PC-3 (cell line): ENCODE measurements around the gene SYT14. TPM values are rescaled to one million over a fixed set of nuclear protein-coding genes. Genes with fewer than 3 reads are reported as not detected.

Experiments used
- ATAC-seq: fragments of 200-7000 bp; cut with Tn5 transposase; 2 replicates; pipeline ENCODE4 v1.9.1; 2020; ENCODE audit warnings: mild to moderate bottlenecking, moderate library complexity
- BruUV-seq: library from RNA; stranded (reverse); fragments of 400-500 nt; replicated peaks from 2 replicates; lab custom pipeline; 2021; lab: Mats Ljungman, UMichigan
- CTCF ChIA-PET: fragments of 300-600 bp; sonication (Branson Sonifier 250); formaldehyde crosslinking; loops from one replicate; lab custom pipeline; 2022; ENCODE audit warnings: antibody characterized with exemption; lab: Charles Lee
- POLR2A ChIA-PET: fragments of 300-600 bp; sonication (Branson Sonifier 250); formaldehyde crosslinking; loops from one replicate; lab custom pipeline; 2022; ENCODE audit warnings: antibody characterized with exemption; ENCODE audit not compliant: unreplicated experiment; lab: Charles Lee
- DNase-seq: peaks from one replicate; pipeline ENCODE4 v3.0.0-alpha.2; 2015
- H2AFZ ChIP-seq: fragments of 300-600 bp; sonication (generic); 2 replicates; pipeline ENCODE4 v1.6.0; 2016; ENCODE audit warnings: antibody characterized with exemption, low read length
- H3F3A ChIP-seq: fragments of 300-600 bp; sonication (generic); one replicate; pipeline ENCODE4 v1.6.0; 2017; ENCODE audit warnings: antibody characterized with exemption, low read length, control low read depth, mild to moderate bottlenecking; ENCODE audit not compliant: unreplicated experiment
- H3K27ac ChIP-seq: fragments of 300-600 bp; sonication (generic); 2 replicates; pipeline ENCODE4 v1.5.1; 2016; ENCODE audit warnings: mild to moderate bottlenecking, low read length
- H3K27me3 ChIP-seq: fragments of 300-600 bp; sonication (generic); 2 replicates; pipeline ENCODE4 v1.6.1; 2016; ENCODE audit warnings: low read length, mixed read lengths
- H3K36me3 ChIP-seq: fragments of 300-600 bp; sonication (generic); 2 replicates; pipeline ENCODE4 v1.6.1; 2016; ENCODE audit warnings: low read depth, mixed run types, low read length, mixed read lengths
- H3K4me1 ChIP-seq: fragments of 300-600 bp; sonication (generic); 2 replicates; pipeline ENCODE4 v1.5.1; 2016; ENCODE audit warnings: low read length; ENCODE audit not compliant: insufficient read depth
- H3K4me2 ChIP-seq: fragments of 300-600 bp; sonication (generic); 2 replicates; pipeline ENCODE4 v1.6.0; 2016; ENCODE audit warnings: low read length
- H3K4me3 ChIP-seq: fragments of 300-600 bp; sonication (generic); 2 replicates; pipeline ENCODE4 v1.5.1; 2016; ENCODE audit warnings: mild to moderate bottlenecking, low read length, mixed read lengths
- H3K79me2 ChIP-seq: fragments of 300-600 bp; sonication (generic); 2 replicates; pipeline ENCODE4 v1.6.1; 2017; ENCODE audit warnings: low read length, mixed read lengths
- H3K9ac ChIP-seq: fragments of 300-600 bp; sonication (generic); 2 replicates; pipeline ENCODE4 v1.6.0; 2016; ENCODE audit warnings: mild to moderate bottlenecking, low read length
- H3K9me2 ChIP-seq: fragments of 300-600 bp; sonication (generic); replicated peaks from 2 replicates; pipeline ENCODE4 v1.6.1; 2016; ENCODE audit warnings: mixed run types, low read length, mixed read lengths
- H3K9me3 ChIP-seq: fragments of 300-600 bp; sonication (generic); 2 replicates; pipeline ENCODE4 v1.6.1; 2016; ENCODE audit warnings: low read length, mixed read lengths
- H4K20me1 ChIP-seq: fragments of 300-600 bp; sonication (generic); 2 replicates; pipeline ENCODE4 v1.6.1; 2016; ENCODE audit warnings: low read length, mixed read lengths
- EZH2 ChIP-seq: fragments of 300-600 bp; sonication (generic); IDR thresholded peaks from one replicate; pipeline ENCODE4 v1.6.1; 2017; ENCODE audit warnings: antibody characterized with exemption, mild to moderate bottlenecking, low read length; ENCODE audit not compliant: unreplicated experiment
- EZH2phosphoT487 ChIP-seq: fragments of 300-600 bp; sonication (generic); IDR thresholded peaks from 2 replicates; pipeline ENCODE4 v1.6.1; 2018; ENCODE audit warnings: mild to moderate bottlenecking, antibody characterized with exemption, low read length, borderline replicate concordance
- intact Hi-C: fragments of 100-400 bp; cut with micrococcal nuclease; formaldehyde crosslinking; loops from 2 replicates; pipeline ENCODE4 v1.9.0; 2023
- total RNA-seq: library from RNA; depleted of rRNA; stranded (reverse); fragments of >200 nt; gene quantifications from 2 replicates; pipeline ENCODE4 v1.2.3, GENCODE V29; 2014
- TF ChIP-seq, protein P1 (sequence below): fragments of 300-600 bp; sonication (generic); conservative IDR thresholded peaks from 2 replicates; pipeline ENCODE4 v1.5.1; 2017; ENCODE audit warnings: antibody characterized with exemption, low read depth, mild to moderate bottlenecking, low read length

SYT14 gene
- total RNA-seq, 1 experiment from 2014 or later = 5.2 TPM

GRCh38 chr1:209956116-209956515, 18.1 kb downstream of the SYT14 start:
- H3K4me1 ChIP-seq = peaks cover 32% of the 10 kb centered on the region
- no peak overlapping the region for H3K4me3 ChIP-seq
- H3K9ac ChIP-seq = no peak overlapping the region
- intact Hi-C loops = loop anchor here (2.0 kb wide), 1 partner anchor 33 kb away; no protein-coding TSS in a partner anchor
- H3F3A ChIP-seq = no peaks in the 10 kb centered on the region
- no TSS peak for BruUV-seq
- H3K9me2 ChIP-seq = no peaks in the 10 kb centered on the region
- no peak for TF ChIP-seq EZH2
- no peak for TF ChIP-seq EZH2phosphoT487
- TF ChIP-seq, protein P1, sequence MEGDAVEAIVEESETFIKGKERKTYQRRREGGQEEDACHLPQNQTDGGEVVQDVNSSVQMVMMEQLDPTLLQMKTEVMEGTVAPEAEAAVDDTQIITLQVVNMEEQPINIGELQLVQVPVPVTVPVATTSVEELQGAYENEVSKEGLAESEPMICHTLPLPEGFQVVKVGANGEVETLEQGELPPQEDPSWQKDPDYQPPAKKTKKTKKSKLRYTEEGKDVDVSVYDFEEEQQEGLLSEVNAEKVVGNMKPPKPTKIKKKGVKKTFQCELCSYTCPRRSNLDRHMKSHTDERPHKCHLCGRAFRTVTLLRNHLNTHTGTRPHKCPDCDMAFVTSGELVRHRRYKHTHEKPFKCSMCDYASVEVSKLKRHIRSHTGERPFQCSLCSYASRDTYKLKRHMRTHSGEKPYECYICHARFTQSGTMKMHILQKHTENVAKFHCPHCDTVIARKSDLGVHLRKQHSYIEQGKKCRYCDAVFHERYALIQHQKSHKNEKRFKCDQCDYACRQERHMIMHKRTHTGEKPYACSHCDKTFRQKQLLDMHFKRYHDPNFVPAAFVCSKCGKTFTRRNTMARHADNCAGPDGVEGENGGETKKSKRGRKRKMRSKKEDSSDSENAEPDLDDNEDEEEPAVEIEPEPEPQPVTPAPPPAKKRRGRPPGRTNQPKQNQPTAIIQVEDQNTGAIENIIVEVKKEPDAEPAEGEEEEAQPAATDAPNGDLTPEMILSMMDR = no peak
- H4K20me1 ChIP-seq = no peaks in the 10 kb centered on the region
- peak overlapping the region; percentile 63 for H3K27ac ChIP-seq
- no peaks in the 10 kb centered on the region for H3K9me3 ChIP-seq
- no peak overlapping the region for H2AFZ ChIP-seq
- ChIA-PET CTCF (interaction anchor here (0.5 kb wide), 1 partner anchor 1338 kb away, joined by 11 read pairs; no protein-coding TSS in a partner anchor), POLR2A (no interaction called here)
- ATAC-seq (peak; percentile 94), DNase-seq (peak; percentile 84)
- H3K27me3 ChIP-seq = no peaks in the 10 kb centered on the region
- H3K36me3 ChIP-seq = no peaks in the 10 kb centered on the region
- H3K4me2 ChIP-seq = peak overlapping the region; percentile 46
- H3K79me2 ChIP-seq = no peaks in the 10 kb centered on the region

GRCh38 chr1:209959623-209960022, 21.6 kb downstream of the SYT14 start:
- Histone ChIP-seq H3K9me3 (no peaks in the 10 kb centered on the region), H3K79me2 (no peaks in the 10 kb centered on the region), H3K36me3 (no peaks in the 10 kb centered on the region), H2AFZ (no peak overlapping the region), H3K27ac (no peak overlapping the region), H3K27me3 (no peaks in the 10 kb centered on the region), H3K4me3 (no peak overlapping the region), H3K4me1 (peaks cover 18% of the 10 kb centered on the region), H3K9me2 (no peaks in the 10 kb centered on the region), H4K20me1 (no peaks in the 10 kb centered on the region), H3K9ac (no peak overlapping the region), H3K4me2 (no peak overlapping the region), H3F3A (no peaks in the 10 kb centered on the region)
- TF ChIP-seq, protein P1 = no peak
- ATAC-seq (no peak), DNase-seq (no peak)
- no TSS peak for BruUV-seq
- POLR2A ChIA-PET = no interaction called here
- CTCF ChIA-PET = no interaction called here
- intact Hi-C loops = no loop called here

- no peaks in the 10 kb centered on the region for H4K20me1 ChIP-seq
- no peak for ATAC-seq
- H3F3A ChIP-seq = no peaks in the 10 kb centered on the region
- POLR2A ChIA-PET = no interaction called here
- no peak overlapping the region for H2AFZ ChIP-seq
- CTCF ChIA-PET = no interaction called here
- peaks cover 13% of the 10 kb centered on the region for H3K4me1 ChIP-seq
- no peak overlapping the region for H3K9ac ChIP-seq
- H3K9me2 ChIP-seq = no peaks in the 10 kb centered on the region
- intact Hi-C loops = no loop called here
- no peak overlapping the region for H3K4me2 ChIP-seq
- H3K9me3 ChIP-seq = no peaks in the 10 kb centered on the region
- no TSS peak for BruUV-seq
- TF ChIP-seq EZH2 (no peak), EZH2phosphoT487 (no peak)
- TF ChIP-seq, protein P1 = no peak
- no peaks in the 10 kb centered on the region for H3K27me3 ChIP-seq
- H3K27ac ChIP-seq = no peak overlapping the region
- H3K36me3 ChIP-seq = no peaks in the 10 kb centered on the region
- no peak overlapping the region for H3K4me3 ChIP-seq
- no peak for DNase-seq
- no peaks in the 10 kb centered on the region for H3K79me2 ChIP-seq
These were observed 22.9 kb downstream of the SYT14 start for GRCh38 chr1:209960926-209961325.
